Uterus (tissue), 4 donors: ENCODE results near the gene PYGL. TPM values are rescaled to one million over a fixed set of nuclear protein-coding genes. Genes with fewer than 3 reads are reported as not detected.
A peak's percentile ranks its signal among the peaks of the same experiment; 100 is the strongest.

Experiments used
- DNase-seq, 2 donors: peaks; one replicate each; pipeline ENCODE4 v3.0.0-alpha.2; 2019 to 2020
- H3K27ac ChIP-seq, 2 donors: fragments of 200-600 bp; sonication (generic); 1 replicate in 1 of 2; 2 replicates in 1 of 2; pipeline ENCODE4 v1.5.1; 2016 to 2018
- H3K27me3 ChIP-seq, 2 donors: fragments of 200-600 bp; sonication (generic); one replicate each; pipeline ENCODE4 v1.5.1; 2018 to 2019; ENCODE audit warnings: control low read depth in 1 of 2
- H3K36me3 ChIP-seq, 2 donors: fragments of 200-600 bp; sonication (generic); one replicate each; pipeline ENCODE4 v1.5.1; 2019; ENCODE audit warnings: control low read depth in 1 of 2
- H3K4me1 ChIP-seq, 2 donors: fragments of 200-600 bp; sonication (generic); one replicate each; pipeline ENCODE4 v1.5.1; 2018 to 2019; ENCODE audit warnings: control low read depth in 1 of 2
- H3K4me3 ChIP-seq, 2 donors: fragments of 200-600 bp; sonication (generic); 1 replicate in 1 of 2; 2 replicates in 1 of 2; pipeline ENCODE4 v1.5.1; 2018 to 2019; ENCODE audit warnings: mild to moderate bottlenecking in 1 of 2
- H3K9me3 ChIP-seq, 2 donors: fragments of 200-600 bp; sonication (generic); one replicate each; pipeline ENCODE4 v1.5.1; 2019; ENCODE audit warnings: control low read depth in 1 of 2
- POLR2A ChIP-seq, 2 donors: fragments of 450-650 bp; IDR thresholded peaks; one replicate each; pipeline ENCODE4 v1.6.1; 2016; ENCODE audit warnings: antibody characterized with exemption in 2 of 2, mild to moderate bottlenecking in 1 of 2, moderate library complexity in 1 of 2
- intact Hi-C: fragments of 100-400 bp; cut with DNase I; formaldehyde crosslinking; loops from one replicate; pipeline ENCODE4 v1.15.1; 2023; ENCODE audit warnings: low total_unique reads
- total RNA-seq, 4 donors: library from RNA; depleted of rRNA in 3 of 4; stranded (reverse); fragments of >200 nt in 3 of 4; gene quantifications; one replicate each; pipeline versions ENCODE4 v1.1.0 to v1.2.4, GENCODE V29; 2014 to 2023
- TF ChIP-seq, protein P1 (sequence below), 4 experiments: fragments of 200-600 bp in 2 of 4; fragments of 450-650 bp in 2 of 4; sonication (generic) in 2 of 4; IDR thresholded peaks; one replicate each; pipeline ENCODE4 v1.5.1; 2016 to 2019; ENCODE audit warnings: antibody characterized with exemption in 4 of 4, mild to moderate bottlenecking in 2 of 4, moderate library complexity in 1 of 4
- donor health status: DM: yes; HTN: yes; CAD: no.

Gene PYGL
- total RNA-seq: 10 to 100 TPM; 15.4 to 62.4 (median 35.2) TPM

DNA sequence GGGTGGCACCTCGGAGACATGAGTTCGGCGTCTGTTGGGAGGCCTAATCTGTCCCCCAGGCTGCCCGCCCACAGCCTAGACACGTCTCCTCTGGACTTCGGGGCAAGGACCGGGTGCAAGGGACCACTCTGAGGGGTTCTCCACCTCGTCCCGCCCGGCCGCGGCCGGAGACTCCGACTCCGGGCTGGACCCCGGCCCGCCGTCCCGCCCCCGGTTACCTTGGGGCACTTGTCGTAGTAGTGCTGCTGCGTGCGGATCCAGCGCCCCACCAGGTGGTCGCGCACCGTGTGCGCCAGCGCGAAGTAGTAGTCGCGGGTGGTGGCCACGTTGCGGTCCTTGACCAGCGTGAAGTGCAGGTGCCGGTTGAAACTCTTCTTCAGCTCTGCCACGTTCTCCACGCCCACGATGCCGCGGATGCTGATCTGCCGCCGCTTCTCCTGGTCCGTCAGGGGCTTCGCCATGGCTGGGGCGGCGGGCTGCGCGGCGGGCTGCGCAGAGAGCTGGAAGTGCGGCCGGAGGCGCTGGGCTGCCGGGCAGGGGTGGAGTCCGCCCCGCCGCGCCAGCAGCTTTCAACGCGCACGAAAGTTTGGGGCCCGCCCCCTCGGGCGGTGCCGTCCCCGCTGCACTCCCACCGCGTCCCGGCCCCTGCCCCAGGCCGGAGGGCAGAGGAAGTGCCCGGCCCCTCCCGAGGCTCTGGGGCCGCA is at the start of gene PYGL:
Gene PYGL (minus strand): TSS at position 541 of the 704 bp plus-strand sequence. CDS start 80 bp downstream, at position 461.
- TF ChIP-seq, protein P1, sequence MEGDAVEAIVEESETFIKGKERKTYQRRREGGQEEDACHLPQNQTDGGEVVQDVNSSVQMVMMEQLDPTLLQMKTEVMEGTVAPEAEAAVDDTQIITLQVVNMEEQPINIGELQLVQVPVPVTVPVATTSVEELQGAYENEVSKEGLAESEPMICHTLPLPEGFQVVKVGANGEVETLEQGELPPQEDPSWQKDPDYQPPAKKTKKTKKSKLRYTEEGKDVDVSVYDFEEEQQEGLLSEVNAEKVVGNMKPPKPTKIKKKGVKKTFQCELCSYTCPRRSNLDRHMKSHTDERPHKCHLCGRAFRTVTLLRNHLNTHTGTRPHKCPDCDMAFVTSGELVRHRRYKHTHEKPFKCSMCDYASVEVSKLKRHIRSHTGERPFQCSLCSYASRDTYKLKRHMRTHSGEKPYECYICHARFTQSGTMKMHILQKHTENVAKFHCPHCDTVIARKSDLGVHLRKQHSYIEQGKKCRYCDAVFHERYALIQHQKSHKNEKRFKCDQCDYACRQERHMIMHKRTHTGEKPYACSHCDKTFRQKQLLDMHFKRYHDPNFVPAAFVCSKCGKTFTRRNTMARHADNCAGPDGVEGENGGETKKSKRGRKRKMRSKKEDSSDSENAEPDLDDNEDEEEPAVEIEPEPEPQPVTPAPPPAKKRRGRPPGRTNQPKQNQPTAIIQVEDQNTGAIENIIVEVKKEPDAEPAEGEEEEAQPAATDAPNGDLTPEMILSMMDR (IDR thresholded peaks at IDR 0.05): peak in 1 of 4 experiments; percentile 6
- TF ChIP-seq POLR2A (IDR thresholded peaks at IDR 0.05): peak in 1 of 2 donors; percentile 71
- intact Hi-C loops: loop anchor here (10.0 kb wide), 1 partner anchor 291 kb away; no protein-coding TSS in a partner anchor
- H3K4me3 ChIP-seq: peak within 1 kb of the TSS; percentile 74 to 88
- no peaks in the 10 kb centered on the region for H3K9me3 ChIP-seq
- H3K27me3 ChIP-seq: no peaks in the 10 kb centered on the region
- H3K4me1 ChIP-seq: no peaks in the 10 kb centered on the region
- H3K27ac ChIP-seq: peak within 1 kb of the TSS; percentile 83 to 92
- DNase-seq: peak; percentile 66 to 77
- H3K36me3 ChIP-seq: no peaks in the 10 kb centered on the region

DNA sequence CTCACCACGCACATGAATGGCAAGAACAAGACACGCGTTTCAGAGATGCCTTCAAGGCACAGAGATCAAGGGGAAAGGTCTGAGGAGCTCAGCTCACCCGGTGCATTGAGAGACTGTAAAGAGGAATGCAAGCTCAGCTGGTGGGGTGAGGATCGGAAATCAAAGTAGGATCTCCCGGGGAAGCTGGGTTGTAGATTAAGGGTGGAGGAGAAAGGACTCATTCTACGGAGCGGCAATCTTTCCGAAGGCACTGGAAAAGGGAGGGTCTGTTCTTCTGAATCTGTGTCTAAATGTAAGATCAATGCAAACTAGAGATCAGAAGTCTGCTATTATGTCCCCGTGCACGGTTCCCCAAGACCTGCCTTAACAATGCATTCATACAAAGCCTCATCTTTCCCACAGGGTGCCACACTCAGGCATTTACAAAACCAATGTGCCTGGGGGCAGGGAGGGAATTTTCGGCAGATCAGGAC is 41.6 kb upstream of the PYGL start:
- no peaks in the 10 kb centered on the region for H3K9me3 ChIP-seq
- H3K36me3 ChIP-seq: no peaks in the 10 kb centered on the region
- no peaks in the 10 kb centered on the region for H3K4me1 ChIP-seq
- no peak for DNase-seq
- intact Hi-C loops: no loop called here
- H3K4me3 ChIP-seq: no peak overlapping the region
- H3K27ac ChIP-seq: no peak overlapping the region
- H3K27me3 ChIP-seq: no peaks in the 10 kb centered on the region
- no peak for TF ChIP-seq POLR2A (IDR thresholded peaks at IDR 0.05)
- TF ChIP-seq, protein P1 (IDR thresholded peaks at IDR 0.05): no peak

DNA sequence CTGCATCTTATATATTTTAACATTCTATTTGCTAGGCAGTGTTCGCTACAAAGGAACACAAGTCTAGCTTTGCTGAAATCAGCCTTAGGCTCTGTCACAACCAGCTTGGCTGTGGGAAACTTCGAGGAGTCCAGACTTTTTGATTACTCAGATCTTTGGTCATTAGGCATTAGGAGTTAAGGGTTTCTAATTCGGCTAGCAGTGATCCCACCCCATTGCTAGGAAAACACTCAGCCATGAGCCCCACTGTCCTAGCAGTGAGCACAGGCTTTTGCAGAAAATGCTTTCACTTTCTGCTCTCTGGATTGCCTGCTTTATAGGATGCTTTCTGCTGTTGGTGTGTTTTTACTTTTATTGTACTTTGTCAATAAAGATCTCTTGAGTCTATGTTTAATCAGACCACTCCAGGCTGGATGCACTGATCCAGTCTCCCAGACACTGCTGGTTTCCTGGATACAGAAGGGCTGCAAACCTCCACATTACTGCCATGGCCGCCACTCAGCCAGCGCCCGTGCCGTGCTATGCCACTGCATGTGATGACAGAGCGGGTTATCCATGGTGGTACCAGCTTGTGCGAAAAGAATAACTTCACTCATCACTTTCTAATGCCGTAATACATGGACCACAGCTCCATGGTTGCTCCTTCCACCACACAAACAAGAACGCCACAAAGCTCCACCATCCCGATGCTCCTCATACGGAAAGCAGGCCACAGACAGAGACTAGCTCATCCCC is 41.0 kb upstream of the PYGL start:
- TF ChIP-seq, protein P1 (IDR thresholded peaks at IDR 0.05): no peak
- no peak for TF ChIP-seq POLR2A (IDR thresholded peaks at IDR 0.05)
- no peak for DNase-seq
- Histone ChIP-seq H3K9me3 (no peaks in the 10 kb centered on the region), H3K4me1 (no peaks in the 10 kb centered on the region), H3K27ac (no peak overlapping the region), H3K27me3 (no peaks in the 10 kb centered on the region), H3K36me3 (no peaks in the 10 kb centered on the region), H3K4me3 (no peak overlapping the region)
- intact Hi-C loops: no loop called here

DNA sequence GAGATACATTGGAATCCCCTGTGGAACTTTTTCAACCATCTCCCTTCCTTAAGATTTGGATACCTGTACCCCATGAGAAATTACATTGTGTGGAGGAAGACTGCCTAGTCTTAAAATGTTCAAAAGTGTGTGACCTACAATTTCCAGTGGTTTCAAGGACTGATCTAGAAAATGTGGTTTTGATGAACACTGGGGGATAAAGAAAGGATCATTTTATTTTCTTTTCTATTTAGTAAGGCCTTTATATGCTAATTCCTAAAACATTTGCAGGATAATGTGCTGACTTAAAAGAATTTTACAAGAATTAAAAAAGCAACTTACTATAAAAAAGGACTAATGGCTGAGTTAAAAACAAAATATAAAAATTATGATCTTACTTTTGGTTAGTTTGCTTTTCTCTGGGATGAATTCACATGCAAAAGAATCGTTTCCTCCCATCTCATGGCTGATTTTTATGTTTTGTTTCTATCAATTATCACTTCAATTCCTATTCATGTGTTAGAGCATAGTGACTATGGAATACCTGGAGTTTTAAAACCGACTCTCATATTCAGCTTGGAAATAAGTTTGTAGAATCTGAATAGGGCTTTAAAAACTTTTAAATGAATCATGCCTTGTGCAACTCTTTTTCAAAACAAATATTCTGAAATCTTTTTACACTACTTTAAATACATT is 39.9 kb upstream of the PYGL start:
- intact Hi-C loops: no loop called here
- DNase-seq: no peak
- no peaks in the 10 kb centered on the region for H3K27me3 ChIP-seq
- H3K36me3 ChIP-seq: no peaks in the 10 kb centered on the region
- no peak overlapping the region for H3K4me3 ChIP-seq
- H3K9me3 ChIP-seq: no peaks in the 10 kb centered on the region
- no peak overlapping the region for H3K27ac ChIP-seq
- no peaks in the 10 kb centered on the region for H3K4me1 ChIP-seq
- TF ChIP-seq, protein P1 (IDR thresholded peaks at IDR 0.05): no peak
- no peak for TF ChIP-seq POLR2A (IDR thresholded peaks at IDR 0.05)
